GM21515 (cell line): ENCODE data around the gene YEATS4.

ENCODE experiments used
- ATAC-seq: cut with Tn5 transposase; IDR thresholded peaks from one replicate; pipeline ENCODE4 v1.9.1; 2021; ENCODE audit not compliant: unreplicated experiment

YEATS4 gene

DNA sequence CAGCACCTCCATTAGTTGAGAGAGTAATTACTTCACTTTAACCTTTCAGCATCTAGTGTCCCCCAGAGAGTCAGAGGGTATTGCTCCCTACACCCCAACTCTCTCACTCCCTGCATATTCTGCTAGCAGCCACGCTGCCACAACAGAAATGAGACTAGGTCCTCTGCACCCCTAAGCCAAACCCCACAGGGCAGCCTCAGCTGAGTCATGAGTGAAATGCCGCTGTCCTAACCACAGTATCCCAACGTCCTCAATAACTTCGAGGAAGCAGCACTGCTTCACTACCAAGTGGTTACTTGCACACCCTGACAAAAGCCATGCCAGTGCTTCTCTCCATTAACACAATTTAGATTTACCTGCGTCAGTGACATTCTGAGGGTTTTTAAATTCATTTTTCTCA is 18.2 kb upstream of the YEATS4 start:
- no peak for ATAC-seq

- ATAC-seq, result no peak
These were observed 17.1 kb upstream of the YEATS4 start for GRCh38 chr12:69342421-69342820.

DNA sequence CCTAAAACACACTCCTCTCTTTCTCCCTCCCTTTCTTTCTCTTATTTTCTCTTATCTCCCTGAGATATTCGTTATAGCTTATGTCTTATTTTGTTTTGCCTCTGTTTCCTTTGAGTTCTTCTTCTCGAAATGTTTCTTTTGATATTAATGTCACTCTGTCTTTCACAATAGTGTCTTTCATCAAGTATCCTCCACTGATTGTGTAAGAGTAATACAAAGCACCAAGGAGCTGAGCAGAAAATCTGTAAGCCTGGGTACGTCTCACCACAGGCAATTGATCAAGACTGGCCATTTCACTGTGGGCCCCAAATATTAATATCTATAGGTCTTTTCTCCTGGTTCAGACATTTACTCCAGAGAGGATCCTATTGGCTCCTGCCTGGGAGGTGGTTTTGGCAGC is 16.2 kb upstream of the YEATS4 start:
- no peak for ATAC-seq

DNA sequence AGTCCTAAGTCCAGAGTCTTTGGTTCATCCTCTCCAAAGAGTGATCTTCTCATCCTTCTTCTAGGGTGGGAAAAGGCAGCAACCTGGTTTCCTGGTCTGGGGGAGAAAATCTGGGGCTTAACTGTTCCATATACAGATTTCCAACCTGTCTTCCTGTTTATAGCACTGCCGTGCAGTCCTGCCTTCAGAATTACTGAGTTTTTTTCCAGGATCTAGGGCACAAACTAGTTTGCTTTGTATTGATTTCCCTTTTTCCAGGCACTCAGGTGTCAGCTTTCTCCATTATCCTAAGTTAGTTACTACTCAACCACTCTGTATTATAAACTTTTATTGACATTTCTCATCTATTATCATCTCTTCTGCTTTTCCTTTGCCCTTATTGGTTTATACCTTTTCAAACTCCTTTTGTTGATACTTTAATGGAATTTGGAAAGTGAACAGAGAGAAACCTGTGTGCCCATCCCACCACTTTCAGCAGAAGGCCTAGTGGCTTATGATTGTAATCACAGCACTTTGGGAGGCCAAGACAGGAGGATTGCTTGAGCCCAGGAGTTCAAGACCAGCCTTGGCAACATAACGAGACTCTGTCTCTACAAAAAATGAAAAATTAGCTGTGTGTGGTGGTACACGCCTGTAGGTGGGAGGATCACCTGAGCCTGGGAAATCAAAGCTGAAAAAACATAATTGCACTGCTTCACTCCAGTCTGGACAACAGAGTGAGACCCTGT is 15.5 kb upstream of the YEATS4 start:
- ATAC-seq, result no peak

DNA sequence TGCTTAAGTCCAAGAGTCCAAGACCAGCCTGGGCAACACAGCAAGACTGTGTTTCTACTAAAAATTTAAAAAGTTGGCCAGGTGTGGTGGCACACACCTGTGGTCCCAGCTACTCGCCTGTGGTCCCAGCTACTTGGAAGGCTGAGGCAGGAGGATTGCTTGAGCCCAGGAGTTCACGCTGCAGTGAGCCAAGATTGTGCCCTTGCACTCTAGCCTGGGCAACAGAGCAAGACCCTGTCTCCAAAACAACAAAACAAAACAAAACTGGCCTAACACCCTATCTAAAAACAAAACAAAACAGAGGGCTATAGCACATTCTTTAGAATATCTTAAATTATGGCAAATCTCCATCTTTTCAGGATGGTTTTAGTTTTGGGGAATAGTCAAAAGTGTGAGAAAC is 14.5 kb upstream of the YEATS4 start:
- ATAC-seq, result no peak

DNA sequence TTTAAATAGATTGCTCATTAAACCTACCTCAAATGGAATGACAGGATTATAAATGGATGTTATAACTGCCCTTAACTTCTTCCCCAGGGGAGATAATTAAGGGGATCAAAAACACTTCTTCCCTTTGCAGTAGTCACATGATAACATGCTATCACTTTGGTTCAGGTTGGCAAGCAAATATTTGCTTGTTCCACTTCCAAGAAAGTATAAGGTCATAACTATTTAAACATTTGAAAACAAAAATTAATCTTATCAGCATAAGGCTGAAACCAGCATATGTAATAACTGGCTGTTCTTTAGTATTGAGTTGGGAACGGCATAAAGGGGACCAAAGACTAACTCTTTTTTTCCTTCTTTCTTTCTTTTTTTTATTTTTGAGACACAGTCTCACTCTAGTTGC is 13.8 kb upstream of the YEATS4 start:
- ATAC-seq, result no peak

DNA sequence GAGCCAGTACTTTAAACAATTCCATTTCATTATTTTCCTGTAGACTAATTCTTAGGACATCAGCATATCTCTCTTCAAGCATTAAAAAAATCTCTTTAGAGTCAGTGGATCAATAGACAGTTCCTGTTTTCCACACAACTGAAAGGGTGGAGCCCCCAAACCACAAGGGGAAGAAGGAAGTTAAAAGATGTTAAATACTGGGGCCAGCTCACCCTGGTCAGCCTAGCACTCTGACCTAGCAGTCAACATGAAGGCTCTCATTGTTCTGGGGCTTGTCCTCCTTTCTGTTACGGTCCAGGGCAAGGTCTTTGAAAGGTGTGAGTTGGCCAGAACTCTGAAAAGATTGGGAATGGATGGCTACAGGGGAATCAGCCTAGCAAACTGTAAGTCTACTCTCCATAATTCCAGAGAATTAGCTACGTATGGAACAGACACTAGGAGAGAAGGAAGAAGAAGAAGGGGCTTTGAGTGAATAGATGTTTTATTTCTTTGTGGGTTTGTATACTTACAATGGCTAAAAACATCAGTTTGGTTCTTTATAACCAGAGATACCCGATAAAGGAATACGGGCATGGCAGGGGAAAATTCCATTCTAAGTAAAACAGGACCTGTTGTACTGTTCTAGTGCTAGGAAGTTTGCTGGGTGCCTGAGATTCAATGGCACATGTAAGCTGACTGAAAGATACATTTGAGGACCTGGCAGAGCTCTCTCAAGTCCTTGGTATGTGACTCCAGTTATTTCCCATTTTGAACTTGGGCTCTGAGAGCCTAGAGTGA is 11.2 kb upstream of the YEATS4 start, which contains the start of gene LYZ:
TSS of gene LYZ (plus strand) at position 220 of the 777 bp plus-strand sequence. CDS start at position 248, 28 bp downstream.
- ATAC-seq, result no peak

GRCh38 chr12:69350002-69350626 is 9.4 kb upstream of the YEATS4 start:
- no peak for ATAC-seq

DNA sequence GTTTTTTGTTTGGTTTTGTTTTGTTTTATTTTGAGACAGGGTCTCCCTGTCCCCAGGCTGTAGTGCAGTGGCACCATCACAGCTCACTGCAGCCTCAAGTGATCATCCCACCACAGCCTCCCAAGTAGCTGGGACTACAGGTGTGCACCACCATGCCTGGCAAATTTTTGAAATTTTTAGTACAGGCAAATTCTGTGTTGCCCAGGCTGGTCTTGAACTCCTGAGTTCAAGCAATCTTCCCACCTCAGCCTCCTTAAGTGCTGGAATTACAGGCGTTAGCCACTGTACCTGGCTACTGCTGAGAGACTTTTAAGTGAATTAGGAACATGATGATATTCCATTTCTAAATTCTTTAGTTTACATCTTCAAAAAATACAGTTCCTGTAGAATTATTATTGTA is 8.8 kb upstream of the YEATS4 start:
- ATAC-seq, result no peak

- no peak for ATAC-seq
These were observed 7.9 kb upstream of the YEATS4 start for GRCh38 chr12:69351462-69352236.

DNA sequence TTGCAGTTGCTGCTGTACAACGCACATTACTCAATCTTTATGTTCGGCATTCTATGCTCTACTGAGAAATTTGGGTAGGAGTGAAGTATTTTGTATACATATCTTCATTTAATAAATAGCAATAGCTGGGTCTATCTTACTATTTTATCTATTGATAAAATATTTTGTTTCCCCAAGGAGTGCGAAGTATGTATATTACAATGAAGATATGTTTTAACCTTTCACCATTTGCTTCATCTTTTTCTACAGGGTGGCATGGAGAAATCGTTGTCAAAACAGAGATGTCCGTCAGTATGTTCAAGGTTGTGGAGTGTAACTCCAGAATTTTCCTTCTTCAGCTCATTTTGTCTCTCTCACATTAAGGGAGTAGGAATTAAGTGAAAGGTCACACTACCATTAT is 6.6 kb upstream of the YEATS4 start:
- ATAC-seq, result no peak

- no peak for ATAC-seq
These were observed 5.4 kb upstream of the YEATS4 start for GRCh38 chr12:69354172-69354555.

- ATAC-seq, result no peak
These were observed 4.9 kb upstream of the YEATS4 start for GRCh38 chr12:69354556-69355187.

- ATAC-seq, result no peak
These were observed 4.0 kb upstream of the YEATS4 start for GRCh38 chr12:69355363-69356028.

GRCh38 chr12:69360348-69360672 is 767 bp downstream of the YEATS4 start:
- ATAC-seq, result no peak

GRCh38 chr12:69366796-69367195 is 7.3 kb downstream of the YEATS4 start:
- no peak for ATAC-seq

DNA sequence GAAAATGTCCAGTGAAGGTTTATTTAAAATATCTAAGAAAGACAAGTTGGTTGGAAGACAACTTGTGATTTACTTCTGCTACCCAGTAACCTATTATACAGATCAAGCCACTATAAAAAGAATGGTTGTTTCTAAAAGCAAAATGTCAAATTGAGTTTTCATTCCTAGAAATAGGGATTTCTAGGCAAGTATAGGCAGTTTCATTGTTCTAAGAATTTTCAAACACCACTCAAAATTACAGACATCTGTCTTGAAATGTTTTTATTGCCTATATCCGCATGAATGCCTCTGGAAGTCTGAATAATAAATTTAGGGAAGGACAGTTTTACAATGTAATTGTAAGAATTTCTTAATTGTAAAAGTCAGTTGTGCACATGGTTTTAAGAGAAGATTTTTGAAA is 8.6 kb downstream of the YEATS4 start:
- ATAC-seq, result no peak

DNA sequence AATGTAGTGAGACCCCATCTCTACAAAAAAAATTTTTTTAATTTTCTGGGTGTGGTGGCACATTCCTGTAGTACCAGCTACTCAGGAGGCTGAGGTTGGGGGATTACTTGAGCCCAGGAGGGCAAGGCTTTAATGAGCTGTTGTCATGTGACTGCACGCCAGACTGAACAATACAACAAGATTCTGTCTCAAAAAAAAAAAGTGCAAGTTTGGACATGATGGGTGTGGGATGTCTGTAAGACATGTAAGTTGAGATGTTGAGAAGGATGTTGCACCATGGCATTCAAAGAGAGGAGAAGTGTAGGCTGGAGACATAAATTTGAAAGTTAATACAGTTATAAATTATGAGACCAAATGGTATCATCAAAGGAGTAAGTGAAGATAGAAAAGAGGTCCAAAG is 23.5 kb downstream of the YEATS4 start:
- no peak for ATAC-seq

GRCh38 chr12:69385038-69385437 is 25.5 kb downstream of the YEATS4 start:
- ATAC-seq, result no peak

DNA sequence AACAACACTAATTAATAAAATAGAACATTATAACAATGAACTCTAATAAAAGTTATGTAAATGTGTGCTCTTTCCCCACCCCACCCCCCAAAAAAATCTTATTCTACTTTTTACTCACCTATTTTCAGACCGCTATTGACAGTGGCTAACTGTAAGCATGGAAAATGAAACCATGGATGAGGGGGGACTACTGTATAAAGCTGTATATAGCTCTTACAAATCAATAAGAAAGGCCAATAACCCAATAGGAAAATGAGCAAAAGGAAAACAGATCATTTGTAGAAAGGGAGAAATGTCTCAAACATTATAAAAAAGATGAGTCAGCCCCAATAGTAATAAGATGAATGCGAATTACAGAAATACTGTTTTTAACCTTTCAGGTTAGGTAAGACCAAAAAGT is 27.4 kb downstream of the YEATS4 start:
- no peak for ATAC-seq
